ENCODE data around the gene MAP2K5.

Gene MAP2K5

GRCh38 chr15:67554580-67554979 lies 12.1 kb downstream of the MAP2K5 start:
- no peak overlapping the region for H3K4me3 ChIP-seq (replicated peaks; ENCODE audit: low read depth, low read length)
- no peak for TF ChIP-seq CTCF (IDR thresholded peaks at IDR 0.05; ENCODE audit: low read depth, low read length, missing control alignments)
- no peak for DNase-seq (ENCODE audit: extremely low read depth, low read depth)

GRCh38 chr15:67556976-67557570 lies 14.6 kb downstream of the MAP2K5 start:
- TF ChIP-seq CTCF (IDR thresholded peaks at IDR 0.05; ENCODE audit: low read depth, low read length, missing control alignments): no peak
- no peak for DNase-seq (ENCODE audit: extremely low read depth, low read depth)

GRCh38 chr15:67558502-67558901 lies 16.0 kb downstream of the MAP2K5 start:
- no peak for TF ChIP-seq CTCF (IDR thresholded peaks at IDR 0.05; ENCODE audit: low read depth, low read length, missing control alignments)
- no peak overlapping the region for H3K4me3 ChIP-seq (replicated peaks; ENCODE audit: low read depth, low read length)

More at GRCh38 chr15:67556976-67557570, 14.6 kb downstream of the MAP2K5 start:
- H3K4me3 ChIP-seq (replicated peaks; ENCODE audit: low read depth, low read length): no peak overlapping the region

GRCh38 chr15:67559158-67559557 lies 16.7 kb downstream of the MAP2K5 start:
- DNase-seq (ENCODE audit: extremely low read depth, low read depth): no peak
- no peak overlapping the region for H3K4me3 ChIP-seq (replicated peaks; ENCODE audit: low read depth, low read length)
- no peak for TF ChIP-seq CTCF (IDR thresholded peaks at IDR 0.05; ENCODE audit: low read depth, low read length, missing control alignments)

More at GRCh38 chr15:67558502-67558901, 16.0 kb downstream of the MAP2K5 start:
- no peak for DNase-seq (ENCODE audit: extremely low read depth, low read depth)

GRCh38 chr15:67559576-67559975 lies 17.1 kb downstream of the MAP2K5 start:
- H3K4me3 ChIP-seq (replicated peaks; ENCODE audit: low read depth, low read length): no peak overlapping the region
- DNase-seq (ENCODE audit: extremely low read depth, low read depth): no peak
- TF ChIP-seq CTCF (IDR thresholded peaks at IDR 0.05; ENCODE audit: low read depth, low read length, missing control alignments): no peak

- no peak overlapping the region for H3K4me3 ChIP-seq (replicated peaks; ENCODE audit: low read depth, low read length)
- no peak for TF ChIP-seq CTCF (IDR thresholded peaks at IDR 0.05; ENCODE audit: low read depth, low read length, missing control alignments)
- DNase-seq (ENCODE audit: extremely low read depth, low read depth): no peak
Measured at GRCh38 chr15:67560320-67560719, 17.8 kb downstream of the MAP2K5 start.

- DNase-seq (ENCODE audit: extremely low read depth, low read depth): no peak
- no peak overlapping the region for H3K4me3 ChIP-seq (replicated peaks; ENCODE audit: low read depth, low read length)
- no peak for TF ChIP-seq CTCF (IDR thresholded peaks at IDR 0.05; ENCODE audit: low read depth, low read length, missing control alignments)
Measured at GRCh38 chr15:67563092-67563491, 20.6 kb downstream of the MAP2K5 start.
